Measurements from ENCODE around the gene PARD3B. TPM values are rescaled to one million over a fixed set of nuclear protein-coding genes. Genes with fewer than 3 reads are reported as not detected.

PARD3B gene
- total RNA-seq, 1 experiment from 2014 or later = 6.4 TPM

DNA sequence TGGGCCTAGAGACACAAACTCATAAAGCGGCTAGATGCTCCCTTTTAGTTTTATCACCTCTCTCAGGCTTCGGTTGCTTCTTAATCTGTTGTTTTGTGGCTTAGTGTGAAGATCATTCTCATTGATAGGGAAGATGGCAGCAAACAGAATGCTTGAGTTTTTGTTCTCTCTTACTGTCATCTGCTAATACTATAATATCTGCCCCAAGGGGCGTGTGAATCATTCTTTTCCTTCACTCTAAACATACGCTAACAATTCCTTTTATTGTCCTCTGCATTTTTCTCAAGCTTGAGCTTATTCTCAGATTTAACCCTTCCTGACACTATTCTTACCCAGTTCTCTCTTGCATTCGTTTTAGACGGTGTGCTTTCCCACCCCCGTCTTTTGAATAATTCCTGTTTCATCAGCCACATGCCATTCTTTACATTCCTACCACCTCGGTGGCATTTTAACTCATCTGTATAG lies 813.1 kb downstream of the PARD3B start:
- peaks cover 2% of the 10 kb centered on the region; the same call in 1 of the 2 replicates for H3K79me2 ChIP-seq (ENCODE audit: insufficient read depth, low read length)
- H3K23ac ChIP-seq (ENCODE audit: insufficient read length, low read depth, low read length) = no peak overlapping the region
- DNase-seq = no peak
- H3K4me1 Mint-ChIP-seq = peaks cover 39% of the 10 kb centered on the region in 2 experiments
- H4K91ac ChIP-seq (ENCODE audit: insufficient read length, low read depth, low read length) = no peak overlapping the region
- H2BK120ac ChIP-seq (ENCODE audit: low read depth, low read length, poor library complexity, severe bottlenecking) = peak overlapping the region; percentile 77
- no peak overlapping the region for H4K8ac ChIP-seq (replicated peaks; ENCODE audit: insufficient read length, low read depth, low read length)
- peaks cover 0 to 3% of the 10 kb centered on the region in 2 experiments; a peak in 3 of 5 replicates for H3K9me3 Mint-ChIP-seq
- peak overlapping the region; percentile 57 for H3K18ac ChIP-seq (ENCODE audit: insufficient read length, low read depth, low read length)
- no peak overlapping the region for H2BK20ac ChIP-seq (ENCODE audit: low read depth, low read length, poor library complexity, severe bottlenecking)
- H3K23me2 ChIP-seq (ENCODE audit: insufficient read length, low read depth, low read length, poor library complexity, severe bottlenecking) = no peaks in the 10 kb centered on the region
- no peak overlapping the region for H3K4me3 Mint-ChIP-seq
- no peak overlapping the region for H3K9ac ChIP-seq (ENCODE audit: extremely low read depth, insufficient read length, low read length)
- no CpG with 5 or more reads among the region's 8 CpGs for WGBS (ENCODE audit: extremely low coverage, insufficient read length, low lambda C conversion rate)
- TF ChIP-seq, protein P1, sequence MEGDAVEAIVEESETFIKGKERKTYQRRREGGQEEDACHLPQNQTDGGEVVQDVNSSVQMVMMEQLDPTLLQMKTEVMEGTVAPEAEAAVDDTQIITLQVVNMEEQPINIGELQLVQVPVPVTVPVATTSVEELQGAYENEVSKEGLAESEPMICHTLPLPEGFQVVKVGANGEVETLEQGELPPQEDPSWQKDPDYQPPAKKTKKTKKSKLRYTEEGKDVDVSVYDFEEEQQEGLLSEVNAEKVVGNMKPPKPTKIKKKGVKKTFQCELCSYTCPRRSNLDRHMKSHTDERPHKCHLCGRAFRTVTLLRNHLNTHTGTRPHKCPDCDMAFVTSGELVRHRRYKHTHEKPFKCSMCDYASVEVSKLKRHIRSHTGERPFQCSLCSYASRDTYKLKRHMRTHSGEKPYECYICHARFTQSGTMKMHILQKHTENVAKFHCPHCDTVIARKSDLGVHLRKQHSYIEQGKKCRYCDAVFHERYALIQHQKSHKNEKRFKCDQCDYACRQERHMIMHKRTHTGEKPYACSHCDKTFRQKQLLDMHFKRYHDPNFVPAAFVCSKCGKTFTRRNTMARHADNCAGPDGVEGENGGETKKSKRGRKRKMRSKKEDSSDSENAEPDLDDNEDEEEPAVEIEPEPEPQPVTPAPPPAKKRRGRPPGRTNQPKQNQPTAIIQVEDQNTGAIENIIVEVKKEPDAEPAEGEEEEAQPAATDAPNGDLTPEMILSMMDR (conservative IDR thresholded peaks at IDR 0.05) = no peak
- H2AK5ac ChIP-seq (ENCODE audit: insufficient read length, low read length) = no peak overlapping the region
- H3K27ac ChIP-seq (ENCODE audit: insufficient read length, low read depth, low read length) = peak overlapping the region; percentile 97
- H4K20me1 ChIP-seq (ENCODE audit: control insufficient read depth, insufficient read depth, insufficient read length) = no peaks in the 10 kb centered on the region
- no peaks in the 10 kb centered on the region for H3K9me3 ChIP-seq (ENCODE audit: control insufficient read depth, low read depth, low read length)
- peak overlapping the region; percentile 5; the same call in 1 of the 2 replicates for H3K14ac ChIP-seq (ENCODE audit: insufficient read depth, low read length)
- H3K27me3 ChIP-seq (ENCODE audit: insufficient read depth, low read length) = no peaks in the 10 kb centered on the region
- H2BK5ac ChIP-seq (ENCODE audit: insufficient read length, low read length) = peak overlapping the region; percentile 77
- no peak overlapping the region for H4K5ac ChIP-seq (ENCODE audit: insufficient read length, low read depth, low read length)
- no peaks in the 10 kb centered on the region for H3K79me1 ChIP-seq (ENCODE audit: insufficient read depth, low read depth, low read length, poor library complexity, severe bottlenecking)
- H3K27ac Mint-ChIP-seq = peak overlapping the region; percentile 21 to 80 (median 76); a peak in 6 of 7 replicates
- peak overlapping the region; percentile 36 for H3T11ph ChIP-seq (ENCODE audit: low read length)
- H3K4me1 ChIP-seq (ENCODE audit: insufficient read depth, low read length) = peaks cover 6% of the 10 kb centered on the region; the same call in 1 of the 2 replicates
- no peak overlapping the region for H3K4me2 ChIP-seq (ENCODE audit: insufficient read depth, insufficient read length, low read length)
- H2AFZ ChIP-seq (ENCODE audit: low read length) = peak overlapping the region; percentile 40
- no peaks in the 10 kb centered on the region for H3K27me3 Mint-ChIP-seq (ENCODE audit: low read depth)
- no peak overlapping the region; the same call in 1 of the 2 replicates for H3K4ac ChIP-seq (ENCODE audit: low read depth, low read length)
- no peak overlapping the region for H2BK15ac ChIP-seq (ENCODE audit: low read depth, low read length)
- H3K36me3 Mint-ChIP-seq (ENCODE audit: insufficient read depth in 1 of 3, low read depth in 3 of 3) = no peaks in the 10 kb centered on the region; a peak in 1 of 7 replicates
- H2BK12ac ChIP-seq (ENCODE audit: insufficient read length, low read depth, low read length) = no peak overlapping the region
- no peak overlapping the region for H3K56ac ChIP-seq (ENCODE audit: insufficient read length, low read depth, low read length)

All from H9 (cell line).